Brain microvascular endothelial cell (primary cell): ENCODE measurements around the gene BCR.

Source experiments
- DNase-seq: peaks from one replicate; pipeline ENCODE4 v3.0.0-alpha.2; 2020
- H3K27ac ChIP-seq: fragments of 250-450 bp; sonication (Bioruptor Pico); 2 replicates; pipeline ENCODE4 v1.5.1; 2020; ENCODE audit warnings: mild to moderate bottlenecking, moderate library complexity
- H3K27me3 ChIP-seq: fragments of 250-450 bp; sonication (Bioruptor Pico); replicated peaks from 2 replicates; pipeline ENCODE4 v1.5.1; 2020; ENCODE audit warnings: mild to moderate bottlenecking
- H3K36me3 ChIP-seq: fragments of 250-450 bp; sonication (Bioruptor Pico); replicated peaks from 2 replicates; pipeline ENCODE4 v1.5.1; 2020; ENCODE audit warnings: mild to moderate bottlenecking
- H3K4me3 ChIP-seq: 2 replicates; pipeline ENCODE4 v1.5.1; 2011; ENCODE audit warnings: low read depth, mild to moderate bottlenecking, control low read depth, low read length, moderate library complexity
- in situ Hi-C: cut with HindIII; loops from 2 replicates; pipeline ENCODE4 v1.10.0; 2017; ENCODE audit warnings: low sequenced_read_pairs, low pct_ligation_motif_present
- TF ChIP-seq, protein P1 (sequence below): IDR thresholded peaks from 2 replicates; pipeline ENCODE4 v1.5.1; 2011; ENCODE audit warnings: low read depth, mild to moderate bottlenecking, moderate library complexity, low read length, control low read depth, inconsistent platforms; ENCODE audit errors: missing control alignments

Gene BCR

DNA sequence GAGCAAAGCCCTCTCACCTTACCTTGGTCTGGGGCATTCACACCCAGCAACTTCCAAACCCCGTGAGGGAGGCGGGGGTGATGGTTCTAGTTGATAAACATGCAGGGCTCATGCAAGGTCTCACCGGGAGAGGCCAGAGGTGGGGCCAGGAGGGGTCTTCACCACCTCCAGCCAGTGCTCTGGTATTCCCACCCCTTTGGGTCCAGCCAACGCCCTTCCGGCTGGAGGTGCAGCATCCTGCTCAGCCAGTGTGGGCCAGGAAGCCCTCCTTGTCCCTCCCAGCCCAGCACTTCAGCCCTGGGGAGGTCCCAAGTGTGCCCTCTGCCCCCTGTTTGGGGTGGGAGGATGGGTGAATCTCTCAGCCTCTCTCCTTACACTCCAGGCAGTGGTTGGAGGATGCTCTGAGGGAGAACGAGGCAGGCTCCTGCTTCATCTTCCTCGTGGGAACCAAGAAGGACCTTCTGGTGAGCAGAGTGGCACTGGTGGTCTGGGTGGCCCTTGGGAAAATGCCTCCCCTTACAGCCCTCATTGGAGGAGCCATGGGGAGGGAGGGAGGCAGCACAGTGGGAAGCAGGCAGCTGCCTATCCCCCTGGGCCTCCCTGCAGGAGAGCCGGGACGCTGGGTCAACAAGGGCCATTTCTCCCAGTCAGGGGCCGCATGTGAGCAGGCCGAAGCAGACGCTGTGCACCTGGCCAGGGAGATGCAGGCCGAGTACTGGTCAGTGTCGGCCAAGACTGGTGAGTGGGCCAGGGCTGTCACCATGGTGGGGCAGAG lies 21.6 kb upstream of the BCR start:
- H3K36me3 ChIP-seq = no peaks in the 10 kb centered on the region
- no peak overlapping the region for H3K27ac ChIP-seq
- in situ Hi-C loops = no loop called here
- H3K27me3 ChIP-seq = peaks cover 5% of the 10 kb centered on the region
- TF ChIP-seq, protein P1, sequence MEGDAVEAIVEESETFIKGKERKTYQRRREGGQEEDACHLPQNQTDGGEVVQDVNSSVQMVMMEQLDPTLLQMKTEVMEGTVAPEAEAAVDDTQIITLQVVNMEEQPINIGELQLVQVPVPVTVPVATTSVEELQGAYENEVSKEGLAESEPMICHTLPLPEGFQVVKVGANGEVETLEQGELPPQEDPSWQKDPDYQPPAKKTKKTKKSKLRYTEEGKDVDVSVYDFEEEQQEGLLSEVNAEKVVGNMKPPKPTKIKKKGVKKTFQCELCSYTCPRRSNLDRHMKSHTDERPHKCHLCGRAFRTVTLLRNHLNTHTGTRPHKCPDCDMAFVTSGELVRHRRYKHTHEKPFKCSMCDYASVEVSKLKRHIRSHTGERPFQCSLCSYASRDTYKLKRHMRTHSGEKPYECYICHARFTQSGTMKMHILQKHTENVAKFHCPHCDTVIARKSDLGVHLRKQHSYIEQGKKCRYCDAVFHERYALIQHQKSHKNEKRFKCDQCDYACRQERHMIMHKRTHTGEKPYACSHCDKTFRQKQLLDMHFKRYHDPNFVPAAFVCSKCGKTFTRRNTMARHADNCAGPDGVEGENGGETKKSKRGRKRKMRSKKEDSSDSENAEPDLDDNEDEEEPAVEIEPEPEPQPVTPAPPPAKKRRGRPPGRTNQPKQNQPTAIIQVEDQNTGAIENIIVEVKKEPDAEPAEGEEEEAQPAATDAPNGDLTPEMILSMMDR = no peak
- DNase-seq = no peak
- no peak overlapping the region for H3K4me3 ChIP-seq

DNA sequence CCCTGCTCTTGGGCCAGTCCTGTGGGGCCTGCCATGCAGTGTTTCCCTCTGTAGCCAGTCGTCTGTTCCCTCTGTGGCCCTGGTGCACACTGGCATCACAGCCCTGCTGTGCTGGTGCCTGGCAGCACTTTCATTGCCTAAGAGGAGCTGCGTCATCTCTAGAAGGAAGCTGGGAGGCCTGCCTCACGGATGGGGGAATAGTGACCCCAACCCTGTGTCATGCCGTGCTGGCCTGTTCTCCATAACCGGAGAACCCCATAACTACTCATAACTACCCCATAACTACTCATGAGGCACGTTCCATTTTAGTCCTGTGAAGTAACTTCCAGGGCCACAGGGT lies 21.0 kb upstream of the BCR start:
- no peaks in the 10 kb centered on the region for H3K36me3 ChIP-seq
- no peak overlapping the region for H3K4me3 ChIP-seq
- H3K27ac ChIP-seq = no peak overlapping the region
- in situ Hi-C loops = no loop called here
- H3K27me3 ChIP-seq = peaks cover 7% of the 10 kb centered on the region
- TF ChIP-seq, protein P1 = no peak
- no peak for DNase-seq

DNA sequence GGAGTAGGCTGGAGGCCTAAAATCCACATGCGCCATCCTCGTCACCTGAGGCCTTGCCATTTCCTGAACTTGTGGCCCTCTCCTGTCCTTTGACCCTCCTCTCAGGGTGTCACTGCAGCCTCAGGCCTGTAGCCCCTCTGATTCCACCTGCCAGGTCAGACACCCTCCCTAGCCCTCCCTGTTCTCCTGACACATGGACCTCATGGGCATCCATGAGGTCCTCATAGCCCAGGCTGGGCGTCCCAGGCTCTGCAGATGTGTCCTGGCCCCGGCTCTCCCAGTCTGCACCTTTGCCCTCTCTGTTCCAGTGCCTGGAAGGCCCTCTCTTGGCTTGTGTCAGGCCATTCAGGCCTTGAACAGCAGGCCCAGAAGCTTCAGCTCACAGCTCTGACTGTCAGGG lies 19.3 kb upstream of the BCR start:
- TF ChIP-seq, protein P1 = no peak
- no peak for DNase-seq
- H3K4me3 ChIP-seq = no peak overlapping the region
- no peaks in the 10 kb centered on the region for H3K36me3 ChIP-seq
- H3K27ac ChIP-seq = no peak overlapping the region
- in situ Hi-C loops = no loop called here
- H3K27me3 ChIP-seq = peaks cover 11% of the 10 kb centered on the region

DNA sequence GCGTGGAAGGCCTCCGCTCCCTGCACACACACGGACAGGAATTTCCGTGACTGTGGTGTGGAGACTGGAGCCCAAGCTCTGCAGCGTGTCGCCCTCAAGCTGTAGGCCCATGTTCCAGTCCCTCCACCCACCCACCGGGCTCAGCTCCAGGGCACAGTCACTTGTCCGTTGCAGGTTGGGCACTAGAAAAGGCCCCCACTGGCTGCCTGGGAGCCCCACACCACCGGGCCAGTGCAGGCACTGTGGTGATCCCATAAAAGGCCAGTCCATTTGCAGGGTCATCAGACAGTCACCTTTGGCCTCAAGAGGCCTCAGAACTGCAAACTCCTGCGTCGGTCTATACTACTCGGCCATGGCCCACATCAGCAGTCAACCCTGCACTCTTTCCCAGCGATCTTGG lies 18.7 kb upstream of the BCR start:
- no peak for DNase-seq
- H3K27me3 ChIP-seq = peaks cover 13% of the 10 kb centered on the region
- H3K36me3 ChIP-seq = no peaks in the 10 kb centered on the region
- in situ Hi-C loops = no loop called here
- H3K4me3 ChIP-seq = no peak overlapping the region
- TF ChIP-seq, protein P1 = no peak
- no peak overlapping the region for H3K27ac ChIP-seq

DNA sequence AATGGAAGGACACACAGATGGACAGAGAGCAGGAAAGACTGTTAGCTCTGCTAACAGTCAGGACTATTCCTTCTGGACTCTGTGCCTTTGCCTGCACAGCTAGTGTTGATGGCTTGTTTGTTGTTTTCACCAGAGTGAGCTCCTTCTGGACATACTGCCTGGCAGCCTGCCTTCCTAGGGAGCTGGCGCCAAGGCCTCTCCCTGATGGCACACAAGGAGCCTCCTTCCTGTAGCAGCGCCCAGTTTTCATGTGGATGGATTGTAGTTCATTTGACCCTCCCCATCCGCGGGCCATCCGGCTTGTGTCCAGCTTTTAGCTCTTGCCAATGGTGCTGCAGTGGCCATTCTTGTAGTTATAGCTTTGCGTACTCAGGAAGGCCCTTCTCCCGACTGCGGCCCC lies 16.6 kb upstream of the BCR start:
- Histone ChIP-seq H3K36me3 (no peaks in the 10 kb centered on the region), H3K27me3 (peaks cover 30% of the 10 kb centered on the region), H3K27ac (peak overlapping the region; percentile 14), H3K4me3 (no peak overlapping the region)
- TF ChIP-seq, protein P1 = no peak
- in situ Hi-C loops = no loop called here
- DNase-seq = no peak

DNA sequence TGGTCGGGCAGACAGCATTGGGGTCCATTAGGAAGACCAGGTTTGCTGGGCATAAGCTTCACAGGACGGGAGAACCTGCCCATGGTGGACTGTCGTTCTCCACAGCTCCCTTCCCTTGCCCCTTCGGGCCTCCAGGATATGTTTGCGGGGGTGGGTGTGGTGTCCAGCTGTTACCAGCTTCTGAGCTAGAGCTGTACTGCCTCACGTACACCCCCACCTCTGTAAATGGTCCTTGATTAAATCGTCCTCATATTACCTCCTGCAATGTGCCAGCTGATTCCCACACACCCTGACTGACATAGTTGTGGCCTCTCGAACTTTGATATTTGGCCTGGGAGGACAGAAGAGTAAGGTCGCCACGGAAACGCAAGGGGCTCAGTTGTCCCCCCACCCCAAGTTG lies 16.2 kb upstream of the BCR start:
- DNase-seq = no peak
- TF ChIP-seq, protein P1 = no peak
- H3K27ac ChIP-seq = peak overlapping the region; percentile 14
- peaks cover 34% of the 10 kb centered on the region for H3K27me3 ChIP-seq
- in situ Hi-C loops = no loop called here
- H3K4me3 ChIP-seq = no peak overlapping the region
- no peaks in the 10 kb centered on the region for H3K36me3 ChIP-seq
